Heart left ventricle (tissue), 16 donors: Measurements from ENCODE around the gene RAB1B. TPM values are rescaled to one million over a fixed set of nuclear protein-coding genes. Genes with fewer than 3 reads are reported as not detected.
A peak's percentile ranks its signal among the peaks of the same experiment; 100 is the strongest.

ENCODE experiments used
- ATAC-seq, 4 donors: fragments of 200-7000 bp; cut with Tn5 transposase; one replicate each; pipeline ENCODE4 v1.9.1; 2020 to 2022; ENCODE audit warnings: moderate library complexity in 4 of 4, mild to moderate bottlenecking in 3 of 4, moderate number of reproducible peaks in 1 of 4
- DNase-seq, 5 donors: peaks; one replicate each; pipeline ENCODE4 v3.0.0-alpha.2; 2020
- H3K27ac ChIP-seq, 12 donors: fragments of 200-600 bp; sonication (generic) in 4 of 12; one replicate each; pipeline versions ENCODE4 v1.5.0 to v1.8.0; 2016 to 2022; ENCODE audit warnings: mild to moderate bottlenecking in 2 of 12
- H3K27me3 ChIP-seq, 9 donors: fragments of 200-600 bp; sonication (generic) in 2 of 9; one replicate each; pipeline versions ENCODE4 v1.5.1 to v1.8.0; 2016 to 2022; ENCODE audit warnings: mild to moderate bottlenecking in 3 of 9
- H3K36me3 ChIP-seq, 9 donors: fragments of 200-600 bp; sonication (generic) in 2 of 9; one replicate each; pipeline versions ENCODE4 v1.5.0 to v1.8.0; 2018 to 2022; ENCODE audit warnings: mild to moderate bottlenecking in 2 of 9
- H3K4me1 ChIP-seq, 12 donors: fragments of 200-600 bp; sonication (generic) in 4 of 12; one replicate each; pipeline versions ENCODE4 v1.5.0 to v1.8.0; 2016 to 2022; ENCODE audit warnings: mild to moderate bottlenecking in 3 of 12
- H3K4me3 ChIP-seq, 12 donors: fragments of 200-600 bp; sonication (generic) in 4 of 12; one replicate each; pipeline versions ENCODE4 v1.5.0 to v1.8.0; 2017 to 2022; ENCODE audit warnings: mild to moderate bottlenecking in 9 of 12, moderate library complexity in 4 of 12
- H3K9me3 ChIP-seq, 12 donors: fragments of 200-600 bp; sonication (generic) in 4 of 12; one replicate each; pipeline versions ENCODE4 v1.5.0 to v1.8.0; 2016 to 2022; ENCODE audit warnings: mild to moderate bottlenecking in 1 of 12
- POLR2A ChIP-seq, 2 donors: fragments of 450-650 bp; IDR thresholded peaks; one replicate each; pipeline ENCODE4 v1.6.1; 2017; ENCODE audit warnings: antibody characterized with exemption in 2 of 2, mild to moderate bottlenecking in 2 of 2, moderate library complexity in 2 of 2
- WGBS, 4 donors: extraction: QIAGEN DNeasy Blood & Tissue Kit in 2 of 4; methylation state at CpG; one replicate each; pipeline versions ENCODE4 v1.1.5 to v1.1.7; 2013 to 2018; 5-methylcytosine and 5-hydroxymethylcytosine counted together
- intact Hi-C, 10 donors: fragments of 100-400 bp; cut with DNase I; formaldehyde crosslinking; loops; one replicate each; pipeline versions ENCODE4 v1.11.1 to v1.14.2; 2022
- polyA plus RNA-seq, 2 donors: library from polyadenylated mRNA; stranded (reverse); fragments of 200-250 nt; gene quantifications; one replicate each; pipeline ENCODE4 v1.2.3, GENCODE V29; 2013
- total RNA-seq, 9 donors: library from RNA; depleted of rRNA in 2 of 9; stranded (reverse); fragments of >200 nt in 2 of 9; fragmentation: NEBNext Ultra II Directional in 3 of 9; extraction: Animal tissue kit (Norgen Biotek cat#: 25700) in 3 of 9; gene quantifications; one replicate each; pipeline versions ENCODE4 v1.1.0 to v1.2.4, GENCODE V29; 2016 to 2023
- TF ChIP-seq, protein P1 (sequence below), 12 donors: fragments of 200-600 bp; sonication (generic) in 4 of 12; IDR thresholded peaks; one replicate each; pipeline versions ENCODE4 v1.5.0 to v1.8.0; 2018 to 2022; ENCODE audit warnings: antibody characterized with exemption in 12 of 12, mild to moderate bottlenecking in 5 of 12
- donor health status: ischemic (EF 13 %, LVEDD 7.1; RV severe dilation, severe dysfunction).
- donor health status: healthy with polysubstance abuse.
- donor health status: DM: no; HTN: yes; CAD: no.
- donor health status: DM: no; HTN: no; CAD: no.
- donor health status: ischemic (EF 25% LVEDD 6.9; RV normal size, moderate dysfunction).
- donor health status: ischemic (EF 25% LVEDD 5.7; RV mildly dilated, moderate dysfunction).
- donor health status: healthy.
- donor health status: DM: yes; HTN: yes; CAD: no.
- donor health status: ischemic (EF 35%, LVEDD 5.7; RV mildly dilated, moderate dysfunction).
- donor health status: nonischemic (EF 11% LVEDD 7.7; RV severe dilation, severe dysfunction).
- donor health status: DM: yes; HTN: yes; CAD: no.
- donor health status: PGD.
- donor health status: ischemic (EF 29% LVEDD 5.4; RV normal size, mild dysfunction).
- donor health status: nonischemic (EF 23%, LVEDD 6.1; RV moderate dilation, normal function).

RAB1B gene
- total and polyA plus RNA-seq, 11 donors, result 111 to 178 (median 135) TPM

DNA sequence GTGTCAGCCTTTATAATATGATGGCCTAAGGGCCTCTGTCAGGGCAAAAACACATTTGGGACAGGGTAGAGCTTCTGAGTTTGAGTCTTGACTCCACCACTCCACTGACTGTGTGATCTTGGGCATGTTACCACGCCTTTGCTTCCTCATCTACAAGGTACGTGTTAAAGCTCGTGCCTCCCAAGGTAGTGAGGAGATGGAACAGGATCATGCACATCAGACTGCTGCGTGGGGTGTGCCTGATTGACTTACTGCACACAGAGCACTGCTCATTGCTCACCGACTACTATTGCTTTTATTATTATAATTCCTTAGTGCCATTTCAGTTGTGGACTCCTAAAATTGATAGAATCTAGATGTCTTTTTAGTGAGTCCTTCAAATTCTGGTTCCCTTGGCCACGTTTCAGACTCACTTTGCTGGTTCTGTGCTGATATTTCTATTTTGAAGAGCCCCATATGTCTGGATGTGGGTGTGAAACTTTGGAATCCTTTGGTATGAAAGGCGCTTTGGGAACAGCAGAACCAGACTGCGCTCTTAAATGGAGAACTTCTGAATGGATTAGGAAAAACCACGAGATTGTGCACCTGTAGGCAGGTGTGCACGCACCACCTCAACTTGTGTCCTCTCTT, 44.1 kb upstream of the RAB1B start:
- no peak for TF ChIP-seq POLR2A (IDR thresholded peaks at IDR 0.05)
- TF ChIP-seq, protein P1, sequence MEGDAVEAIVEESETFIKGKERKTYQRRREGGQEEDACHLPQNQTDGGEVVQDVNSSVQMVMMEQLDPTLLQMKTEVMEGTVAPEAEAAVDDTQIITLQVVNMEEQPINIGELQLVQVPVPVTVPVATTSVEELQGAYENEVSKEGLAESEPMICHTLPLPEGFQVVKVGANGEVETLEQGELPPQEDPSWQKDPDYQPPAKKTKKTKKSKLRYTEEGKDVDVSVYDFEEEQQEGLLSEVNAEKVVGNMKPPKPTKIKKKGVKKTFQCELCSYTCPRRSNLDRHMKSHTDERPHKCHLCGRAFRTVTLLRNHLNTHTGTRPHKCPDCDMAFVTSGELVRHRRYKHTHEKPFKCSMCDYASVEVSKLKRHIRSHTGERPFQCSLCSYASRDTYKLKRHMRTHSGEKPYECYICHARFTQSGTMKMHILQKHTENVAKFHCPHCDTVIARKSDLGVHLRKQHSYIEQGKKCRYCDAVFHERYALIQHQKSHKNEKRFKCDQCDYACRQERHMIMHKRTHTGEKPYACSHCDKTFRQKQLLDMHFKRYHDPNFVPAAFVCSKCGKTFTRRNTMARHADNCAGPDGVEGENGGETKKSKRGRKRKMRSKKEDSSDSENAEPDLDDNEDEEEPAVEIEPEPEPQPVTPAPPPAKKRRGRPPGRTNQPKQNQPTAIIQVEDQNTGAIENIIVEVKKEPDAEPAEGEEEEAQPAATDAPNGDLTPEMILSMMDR (IDR thresholded peaks at IDR 0.05), result no peak
- no peaks in the 10 kb centered on the region for H3K27me3 ChIP-seq
- intact Hi-C loops, result loop anchor here in 5 of 10 donors (10.0 kb wide), 1 partner anchor 60 kb away; the partner anchor contains the start of gene YIF1A (in 5 of the 5)
- peaks cover 0 to 71% (median 58%) of the 10 kb centered on the region in 9 donors for H3K36me3 ChIP-seq
- no peak overlapping the region for H3K27ac ChIP-seq
- DNase-seq (no peak), ATAC-seq (no peak)
- peaks cover 0 to 7% (median 0%) of the 10 kb centered on the region in 12 donors for H3K4me1 ChIP-seq
- 85 to 92% (median 90%) methylated on average over 10 of the region's 10 CpGs for WGBS, 4 donors
- no peaks in the 10 kb centered on the region for H3K9me3 ChIP-seq
- H3K4me3 ChIP-seq, result no peak overlapping the region

DNA sequence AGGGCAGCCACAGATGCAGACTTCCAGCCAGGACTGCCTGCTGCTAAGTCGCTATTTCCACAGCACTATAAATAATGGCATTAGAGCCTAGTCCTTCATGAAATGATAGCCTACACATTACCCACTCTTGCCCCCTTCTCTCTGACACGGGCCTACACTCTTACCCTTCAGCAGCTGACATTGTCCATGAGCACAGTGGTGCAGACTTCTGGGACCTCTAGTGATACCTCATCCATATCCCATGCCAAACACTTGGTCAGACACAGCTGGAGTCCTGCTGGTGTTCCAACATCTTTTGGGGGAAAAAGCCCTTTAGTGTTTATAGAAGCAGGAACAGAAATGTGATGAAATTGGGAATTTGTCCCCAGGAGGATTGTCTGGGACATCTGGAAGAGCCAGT, 43.4 kb upstream of the RAB1B start:
- no peaks in the 10 kb centered on the region for H3K27me3 ChIP-seq
- peaks cover 0 to 66% (median 53%) of the 10 kb centered on the region in 9 donors for H3K36me3 ChIP-seq
- WGBS, 4 donors, result 52 to 81% (median 65%) methylated on average over 2 of the region's 2 CpGs
- H3K4me3 ChIP-seq, result no peak overlapping the region
- H3K27ac ChIP-seq, result no peak overlapping the region
- TF ChIP-seq, protein P1 (IDR thresholded peaks at IDR 0.05), result no peak
- no peak for TF ChIP-seq POLR2A (IDR thresholded peaks at IDR 0.05)
- DNase-seq (peak in 1 of 5 donors; percentile 41), ATAC-seq (peak in 2 of 4 donors; percentile 20 to 70)
- H3K9me3 ChIP-seq, result no peaks in the 10 kb centered on the region
- peaks cover 0 to 7% (median 0%) of the 10 kb centered on the region in 12 donors for H3K4me1 ChIP-seq
- intact Hi-C loops, result loop anchor here in 5 of 10 donors (10.0 kb wide), 1 partner anchor 60 kb away; the partner anchor contains the start of gene YIF1A (in 5 of the 5)

DNA sequence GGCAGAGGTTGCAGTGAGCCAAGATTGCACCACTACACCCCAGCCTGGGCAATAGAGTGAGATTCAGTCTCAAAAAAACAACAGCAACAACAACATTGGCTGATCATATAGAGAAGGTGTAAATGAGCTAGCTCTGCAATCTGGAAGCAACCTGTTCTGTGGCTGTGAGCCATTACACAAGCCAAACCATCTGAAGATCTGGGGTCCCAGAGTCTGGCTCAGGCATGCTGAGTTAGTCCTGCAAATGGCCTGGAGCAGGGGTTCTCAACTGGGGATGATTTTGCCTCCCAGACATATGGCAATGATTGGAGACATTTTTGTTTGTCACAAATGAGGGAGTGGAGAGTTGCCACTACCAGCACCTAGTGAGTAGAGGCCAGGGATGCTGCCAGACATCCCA, 42.3 kb upstream of the RAB1B start:
- ATAC-seq (no peak), DNase-seq (no peak)
- Histone ChIP-seq H3K36me3 (peaks cover 0 to 66% (median 52%) of the 10 kb centered on the region in 9 donors), H3K27me3 (no peaks in the 10 kb centered on the region), H3K27ac (no peak overlapping the region), H3K9me3 (no peaks in the 10 kb centered on the region), H3K4me1 (peaks cover 0 to 7% (median 0%) of the 10 kb centered on the region in 12 donors), H3K4me3 (no peak overlapping the region)
- TF ChIP-seq, protein P1 (IDR thresholded peaks at IDR 0.05), result no peak
- TF ChIP-seq POLR2A (IDR thresholded peaks at IDR 0.05), result no peak
- intact Hi-C loops, result loop anchor here in 5 of 10 donors (10.0 kb wide), 1 partner anchor 59 kb away; the partner anchor contains the start of gene YIF1A (in 5 of the 5)

DNA sequence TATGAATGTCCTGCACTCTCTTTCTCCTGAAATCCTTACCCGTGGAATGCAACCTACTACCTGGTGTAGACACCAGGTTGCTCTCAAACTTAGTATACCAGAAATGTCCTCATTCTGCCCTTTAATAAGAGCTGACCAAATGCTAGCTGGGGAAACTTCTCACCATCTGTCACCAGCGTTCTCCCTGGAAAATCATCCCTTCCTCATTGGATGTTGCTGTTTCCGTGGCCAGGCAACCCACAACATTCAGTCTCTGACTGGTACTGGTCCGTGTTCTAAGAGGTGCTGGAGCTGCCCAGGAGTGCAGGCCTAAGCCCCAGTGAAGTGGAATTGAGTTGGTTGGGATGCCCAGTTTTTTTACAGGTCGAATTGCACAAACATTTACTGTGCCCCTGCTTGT, 40.7 kb upstream of the RAB1B start:
- peaks cover 0 to 74% (median 57%) of the 10 kb centered on the region in 9 donors for H3K36me3 ChIP-seq
- 83 to 91% (median 90%) methylated on average over 5 of the region's 5 CpGs for WGBS, 4 donors
- H3K27ac ChIP-seq, result no peak overlapping the region
- intact Hi-C loops, result loop anchor here in 5 of 10 donors (10.0 kb wide), 1 partner anchor 57 kb away; the partner anchor contains the start of gene YIF1A (in 5 of the 5)
- TF ChIP-seq, protein P1 (IDR thresholded peaks at IDR 0.05), result no peak
- TF ChIP-seq POLR2A (IDR thresholded peaks at IDR 0.05), result no peak
- ATAC-seq (no peak), DNase-seq (no peak)
- H3K4me3 ChIP-seq, result no peak overlapping the region
- H3K9me3 ChIP-seq, result no peaks in the 10 kb centered on the region
- peaks cover 0 to 6% (median 0%) of the 10 kb centered on the region in 12 donors for H3K4me1 ChIP-seq
- H3K27me3 ChIP-seq, result no peaks in the 10 kb centered on the region
